PFSK-1 (cell line): ENCODE results near the gene ROBO4.

Experiments
- FOXP2 ChIP-seq: optimal IDR thresholded peaks from 2 replicates; pipeline ENCODE3; 2011; ENCODE audit warnings: borderline replicate concordance, control low read depth, inconsistent platforms; ENCODE audit not compliant: insufficient read depth; ENCODE audit errors: extremely low read length, extremely low read depth
- POLR2AphosphoS5 ChIP-seq: IDR thresholded peaks from 2 replicates; pipeline ENCODE4 v1.6.1; 2012; ENCODE audit warnings: low read depth, mild to moderate bottlenecking, control low read depth, low read length, moderate library complexity
- REST ChIP-seq, 2 experiments: IDR thresholded peaks; 2 replicates each; pipeline versions ENCODE4 v1.6.1 to v1.8.0; 2011 to 2012; ENCODE audit warnings: low read depth in 2 of 2, low read length in 2 of 2, control low read depth in 1 of 2, inconsistent platforms in 1 of 2, mild to moderate bottlenecking in 1 of 2, moderate library complexity in 1 of 2; ENCODE audit not compliant: insufficient read depth in 1 of 2
- SIN3A ChIP-seq: IDR thresholded peaks from 2 replicates; pipeline ENCODE4 v1.6.1; 2012; ENCODE audit warnings: mild to moderate bottlenecking, low read length, moderate library complexity, borderline replicate concordance; ENCODE audit not compliant: insufficient read depth
- TAF1 ChIP-seq: IDR thresholded peaks from 2 replicates; pipeline ENCODE4 v1.6.1; 2012; ENCODE audit warnings: low read length, control low read depth, borderline replicate concordance; ENCODE audit not compliant: insufficient read depth

The ROBO4 gene

GRCh38 chr11:124899383-124900145 lies 1.9 kb upstream of the ROBO4 start:
- TF ChIP-seq SIN3A: no peak
- no peak for TF ChIP-seq FOXP2
- no peak for TF ChIP-seq POLR2AphosphoS5
- no peak for TF ChIP-seq TAF1
- no peak for TF ChIP-seq REST (IDR thresholded peaks at IDR 0.05; ENCODE audit: insufficient read depth in 1 of 2, low read depth in 2 of 2, low read length in 2 of 2)

- peak; percentile 56; the same call in 1 of the 2 replicates for TF ChIP-seq TAF1
- no peak; the same call in 1 of the 2 replicates for TF ChIP-seq SIN3A
- peak; percentile 43; the same call in 1 of the 2 replicates for TF ChIP-seq POLR2AphosphoS5
- peak in 1 of 2 experiments; percentile 80; a peak in 2 of 4 replicates for TF ChIP-seq REST (IDR thresholded peaks at IDR 0.05; ENCODE audit: insufficient read depth in 1 of 2, low read depth in 2 of 2, low read length in 2 of 2)
- peak; percentile 68 for TF ChIP-seq FOXP2
These were observed 1.0 kb upstream of the ROBO4 start for GRCh38 chr11:124898711-124899110.

GRCh38 chr11:124898263-124898680 lies 607 bp upstream of the ROBO4 start:
- TF ChIP-seq TAF1: no peak
- TF ChIP-seq REST (IDR thresholded peaks at IDR 0.05; ENCODE audit: insufficient read depth in 1 of 2, low read depth in 2 of 2, low read length in 2 of 2): no peak
- TF ChIP-seq FOXP2: no peak
- TF ChIP-seq SIN3A: no peak
- no peak for TF ChIP-seq POLR2AphosphoS5

DNA sequence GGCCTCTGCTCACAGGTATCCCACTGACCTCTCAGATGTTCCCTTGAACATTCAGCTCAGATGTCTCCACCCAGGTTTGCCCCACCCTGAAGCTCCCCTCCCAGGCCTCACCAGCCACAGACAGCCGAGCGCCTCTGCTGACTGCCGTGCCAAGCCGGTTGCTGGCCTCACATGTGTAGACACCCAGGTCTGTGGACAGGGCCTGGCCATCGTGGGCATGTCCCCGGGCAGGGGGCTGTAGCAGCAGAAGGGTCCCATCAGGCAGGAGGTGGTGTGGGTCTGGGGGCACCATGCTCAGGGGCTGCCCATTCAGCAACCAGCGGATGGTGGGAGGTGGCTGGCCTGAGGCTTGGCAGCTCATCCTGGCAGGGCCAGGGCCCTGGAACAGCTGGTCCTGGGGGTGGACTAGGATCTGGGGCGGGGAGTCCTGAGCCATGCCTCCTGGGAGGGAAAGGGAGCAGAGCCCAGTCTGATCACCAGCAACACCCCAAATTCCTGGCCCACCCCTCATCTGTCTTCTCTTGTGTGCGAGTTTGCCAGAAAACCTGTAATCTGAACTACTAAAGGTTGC lies 759 bp downstream of the ROBO4 start:
- TF ChIP-seq REST (IDR thresholded peaks at IDR 0.05; ENCODE audit: insufficient read depth in 1 of 2, low read depth in 2 of 2, low read length in 2 of 2) (no peak), TAF1 (no peak), SIN3A (no peak), FOXP2 (no peak), POLR2AphosphoS5 (no peak)
